Osteoblast (primary cell): ENCODE measurements around the gene SMC1B. TPM values are rescaled to one million over a fixed set of nuclear protein-coding genes. Genes with fewer than 3 reads are reported as not detected.

ENCODE experiments used
- DNase-seq: peaks from one replicate; pipeline ENCODE4 v3.0.0; 2011; ENCODE audit warnings: low spot score, mixed read lengths; ENCODE audit not compliant: insufficient read length; ENCODE audit errors: missing footprints
- H2AFZ ChIP-seq: 2 replicates; pipeline ENCODE4 v1.6.0; 2011; ENCODE audit warnings: mild to moderate bottlenecking, low read length
- H3K27ac ChIP-seq: 2 replicates; pipeline ENCODE4 v1.5.1; 2011; ENCODE audit warnings: mild to moderate bottlenecking, low read depth, low read length, moderate library complexity
- H3K27me3 ChIP-seq: 2 replicates; pipeline ENCODE4 v1.6.0; 2012; ENCODE audit warnings: mild to moderate bottlenecking, control low read depth, inconsistent platforms, low read length, moderate library complexity; ENCODE audit not compliant: insufficient read depth
- H3K36me3 ChIP-seq: 2 replicates; pipeline ENCODE4 v1.5.1; 2011; ENCODE audit warnings: mild to moderate bottlenecking, low read length, control low read depth, moderate library complexity; ENCODE audit not compliant: insufficient read depth
- H3K4me1 ChIP-seq: 2 replicates; pipeline ENCODE4 v1.5.1; 2011; ENCODE audit warnings: mild to moderate bottlenecking, low read length, control low read depth, moderate library complexity; ENCODE audit not compliant: insufficient read depth
- H3K4me2 ChIP-seq: 2 replicates; pipeline ENCODE4 v1.6.0; 2011; ENCODE audit warnings: mild to moderate bottlenecking, low read length; ENCODE audit not compliant: insufficient read depth
- H3K4me3 ChIP-seq: fragments of 200-600 bp; sonication (generic); 3 replicates; pipeline ENCODE4 v1.5.1; 2012; ENCODE audit warnings: mild to moderate bottlenecking, low read length, inconsistent platforms; ENCODE audit not compliant: insufficient read depth
- H3K79me2 ChIP-seq: 2 replicates; pipeline ENCODE4 v1.6.0; 2012; ENCODE audit warnings: mild to moderate bottlenecking, low read length, control low read depth, inconsistent platforms; ENCODE audit not compliant: insufficient read depth
- H3K9me3 ChIP-seq: 2 replicates; pipeline ENCODE4 v1.5.1; 2011; ENCODE audit warnings: low read depth, low read length, control low read depth
- H4K20me1 ChIP-seq: 2 replicates; pipeline ENCODE4 v1.6.0; 2012; ENCODE audit warnings: mild to moderate bottlenecking, low read length, control low read depth; ENCODE audit not compliant: insufficient read depth
- total RNA-seq: library from RNA; depleted of rRNA; stranded (reverse); fragments of >200 nt; gene quantifications from 2 replicates; pipeline ENCODE4 v1.2.3, GENCODE V29; 2012
- TF ChIP-seq, protein P1 (sequence below): IDR thresholded peaks from 2 replicates; pipeline ENCODE4 v1.5.1; 2011; ENCODE audit warnings: mild to moderate bottlenecking, low read depth, low read length, moderate library complexity; ENCODE audit errors: extremely low read depth

Gene SMC1B
- total RNA-seq, 1 donor = not detected

DNA sequence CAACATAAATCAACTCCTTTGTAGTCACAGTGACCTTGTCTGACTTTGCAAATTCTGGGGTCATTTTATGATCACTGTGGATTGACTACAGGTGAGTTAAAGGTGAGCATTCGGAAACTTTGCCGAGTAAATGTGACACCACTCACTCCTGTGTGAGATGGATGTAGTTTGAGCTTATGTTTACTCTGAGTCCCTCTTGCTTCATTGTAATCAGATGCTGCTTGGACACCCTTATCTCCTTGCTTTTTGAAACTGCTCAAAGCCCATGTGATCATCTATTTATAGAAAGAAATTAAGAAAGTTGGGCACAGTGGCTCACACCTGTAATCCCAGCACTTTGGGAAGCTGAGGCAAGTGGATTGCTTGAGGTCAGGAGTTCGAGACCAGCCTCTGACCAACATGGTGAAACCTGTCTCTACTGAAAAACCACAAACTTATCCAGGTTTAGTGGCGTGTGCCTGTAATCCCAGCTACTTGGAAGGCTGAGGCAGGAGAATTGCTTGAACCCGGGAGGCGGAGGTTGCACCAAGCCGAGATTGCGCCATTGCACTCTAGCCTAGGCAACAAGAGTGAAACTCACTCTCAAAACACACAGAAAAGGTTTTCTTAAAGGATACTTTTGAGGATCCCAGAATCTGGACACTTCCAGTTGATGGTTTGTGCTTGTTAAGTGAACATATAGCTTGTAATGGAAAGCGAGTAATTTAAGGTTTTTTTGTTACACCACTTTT, 96.4 kb downstream of the SMC1B start:
- Histone ChIP-seq H3K4me2 (peak overlapping the region; percentile 77), H2AFZ (no peak overlapping the region), H3K4me3 (peak overlapping the region; percentile 52), H3K9me3 (no peaks in the 10 kb centered on the region), H3K4me1 (peaks cover 41% of the 10 kb centered on the region), H4K20me1 (peaks cover 19% of the 10 kb centered on the region), H3K79me2 (peaks cover 60% of the 10 kb centered on the region), H3K36me3 (peaks cover 3% of the 10 kb centered on the region), H3K27ac (peak overlapping the region; percentile 89), H3K27me3 (no peaks in the 10 kb centered on the region)
- TF ChIP-seq, protein P1, sequence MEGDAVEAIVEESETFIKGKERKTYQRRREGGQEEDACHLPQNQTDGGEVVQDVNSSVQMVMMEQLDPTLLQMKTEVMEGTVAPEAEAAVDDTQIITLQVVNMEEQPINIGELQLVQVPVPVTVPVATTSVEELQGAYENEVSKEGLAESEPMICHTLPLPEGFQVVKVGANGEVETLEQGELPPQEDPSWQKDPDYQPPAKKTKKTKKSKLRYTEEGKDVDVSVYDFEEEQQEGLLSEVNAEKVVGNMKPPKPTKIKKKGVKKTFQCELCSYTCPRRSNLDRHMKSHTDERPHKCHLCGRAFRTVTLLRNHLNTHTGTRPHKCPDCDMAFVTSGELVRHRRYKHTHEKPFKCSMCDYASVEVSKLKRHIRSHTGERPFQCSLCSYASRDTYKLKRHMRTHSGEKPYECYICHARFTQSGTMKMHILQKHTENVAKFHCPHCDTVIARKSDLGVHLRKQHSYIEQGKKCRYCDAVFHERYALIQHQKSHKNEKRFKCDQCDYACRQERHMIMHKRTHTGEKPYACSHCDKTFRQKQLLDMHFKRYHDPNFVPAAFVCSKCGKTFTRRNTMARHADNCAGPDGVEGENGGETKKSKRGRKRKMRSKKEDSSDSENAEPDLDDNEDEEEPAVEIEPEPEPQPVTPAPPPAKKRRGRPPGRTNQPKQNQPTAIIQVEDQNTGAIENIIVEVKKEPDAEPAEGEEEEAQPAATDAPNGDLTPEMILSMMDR = no peak
- DNase-seq = no peak

DNA sequence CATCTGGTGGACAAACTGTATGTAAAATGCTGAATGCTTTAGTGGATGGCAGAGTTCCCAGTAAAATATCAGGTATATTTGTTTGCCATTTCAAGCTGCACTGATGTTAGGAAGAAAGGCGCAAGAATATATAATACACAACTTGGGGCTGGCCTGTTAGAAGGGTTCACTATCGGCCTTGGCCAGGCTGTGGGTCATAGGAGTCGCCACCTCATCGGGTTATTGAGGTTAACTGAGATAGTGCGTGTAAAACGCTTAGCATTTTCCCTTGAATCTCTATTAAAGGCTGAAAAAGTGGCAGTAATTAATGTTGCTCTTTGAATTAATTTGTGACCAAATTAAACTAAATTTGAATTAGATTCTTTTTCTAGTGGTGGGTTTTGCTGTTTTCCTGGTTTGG, 98.6 kb downstream of the SMC1B start:
- H4K20me1 ChIP-seq = peaks cover 24% of the 10 kb centered on the region
- no peak overlapping the region for H2AFZ ChIP-seq
- no peaks in the 10 kb centered on the region for H3K27me3 ChIP-seq
- TF ChIP-seq, protein P1 = no peak
- DNase-seq = no peak
- H3K79me2 ChIP-seq = peaks cover 64% of the 10 kb centered on the region
- no peaks in the 10 kb centered on the region for H3K9me3 ChIP-seq
- H3K4me3 ChIP-seq = no peak overlapping the region
- no peak overlapping the region for H3K4me2 ChIP-seq
- H3K36me3 ChIP-seq = peaks cover 3% of the 10 kb centered on the region
- peaks cover 41% of the 10 kb centered on the region for H3K4me1 ChIP-seq
- H3K27ac ChIP-seq = no peak overlapping the region

DNA sequence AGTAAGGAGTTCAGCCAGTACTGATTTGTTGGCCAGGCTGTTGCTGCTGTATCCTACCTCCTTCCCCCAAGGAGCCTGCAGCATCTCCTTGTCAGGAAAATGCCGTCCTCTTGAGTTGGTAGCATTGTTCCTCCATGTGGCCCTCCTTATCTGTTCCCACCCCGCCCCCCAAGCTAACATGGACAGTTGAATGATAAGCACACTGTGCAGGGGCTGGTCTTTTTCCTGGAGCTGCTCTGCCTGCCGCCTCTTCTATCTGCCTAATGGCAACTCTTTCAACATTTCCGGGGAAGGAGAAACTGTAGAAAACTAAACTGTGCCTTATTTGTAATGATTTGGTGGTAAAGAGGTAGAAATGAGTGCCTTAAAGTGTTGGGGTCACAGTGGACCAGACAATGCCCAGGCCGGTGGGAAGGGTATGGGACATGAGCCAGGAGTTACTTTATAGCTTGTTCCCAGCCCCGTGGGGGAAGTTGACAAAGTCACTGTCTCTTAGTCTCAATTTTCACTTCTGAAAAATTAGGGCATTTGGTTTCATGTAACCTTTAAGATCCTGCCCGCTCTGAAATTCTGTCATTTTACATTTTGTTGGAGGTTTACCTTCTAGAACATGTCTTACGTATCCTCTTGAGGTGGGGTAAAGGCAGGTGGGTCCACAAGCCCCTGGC, 99.2 kb downstream of the SMC1B start:
- peaks cover 59% of the 10 kb centered on the region for H3K79me2 ChIP-seq
- no peaks in the 10 kb centered on the region for H3K27me3 ChIP-seq
- no peak overlapping the region for H3K4me3 ChIP-seq
- no peak overlapping the region for H3K4me2 ChIP-seq
- no peaks in the 10 kb centered on the region for H3K9me3 ChIP-seq
- no peak for DNase-seq
- TF ChIP-seq, protein P1 = no peak
- no peak overlapping the region for H2AFZ ChIP-seq
- peaks cover 39% of the 10 kb centered on the region for H3K4me1 ChIP-seq
- no peak overlapping the region for H3K27ac ChIP-seq
- H4K20me1 ChIP-seq = peaks cover 24% of the 10 kb centered on the region
- H3K36me3 ChIP-seq = peaks cover 3% of the 10 kb centered on the region

DNA sequence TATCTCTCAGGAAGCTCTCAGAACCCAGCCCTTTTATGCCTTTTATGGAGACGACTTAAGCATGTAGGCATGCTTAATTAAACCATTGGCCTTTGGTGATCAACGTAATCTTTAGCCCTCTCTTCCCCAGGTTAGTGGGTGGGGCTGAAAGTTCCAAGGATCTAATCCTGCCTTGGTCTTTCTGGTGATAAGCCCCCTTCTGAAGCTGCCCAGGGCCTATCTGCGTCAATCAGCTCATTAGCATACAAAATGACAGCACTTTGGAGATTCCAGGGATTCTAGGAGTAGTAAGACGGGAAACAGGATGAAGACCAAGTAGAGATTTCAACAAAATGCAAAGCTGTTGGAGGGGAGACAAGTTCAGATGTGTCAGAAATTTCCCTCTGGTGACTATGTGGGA, 100.5 kb downstream of the SMC1B start:
- no peak for DNase-seq
- Histone ChIP-seq H3K4me3 (no peak overlapping the region), H3K27me3 (no peaks in the 10 kb centered on the region), H3K27ac (no peak overlapping the region), H3K36me3 (peaks cover 3% of the 10 kb centered on the region), H3K9me3 (no peaks in the 10 kb centered on the region), H3K4me1 (peaks cover 29% of the 10 kb centered on the region), H4K20me1 (peaks cover 24% of the 10 kb centered on the region), H3K79me2 (peaks cover 53% of the 10 kb centered on the region), H2AFZ (no peak overlapping the region), H3K4me2 (no peak overlapping the region)
- TF ChIP-seq, protein P1 = no peak
